K562 (cell line): ENCODE measurements around the gene GABARAP. TPM values are rescaled to one million over a fixed set of nuclear protein-coding genes. Genes with fewer than 3 reads are reported as not detected.
A peak's percentile ranks its signal among the peaks of the same experiment; 100 is the strongest.

Experiments used
- ATAC-seq: fragments of 200-7000 bp; cut with Tn5 transposase; 3 replicates; pipeline ENCODE4 v1.9.1; 2020; ENCODE audit warnings: moderate library complexity
- BruUV-seq: library from RNA; stranded (reverse); fragments of 400-500 nt; replicated peaks from 2 replicates; lab custom pipeline; 2021; lab: Mats Ljungman, UMichigan
- CTCF ChIA-PET: fragments of 300-600 bp; formaldehyde crosslinking; extraction: SDS; loops from one replicate; lab custom pipeline; 2021; ENCODE audit warnings: low intra/inter-chr PET ratio; lab: Yijun Ruan, JAX
- POLR2A ChIA-PET: fragments of 300-600, 350-650 bp; sonication (Branson Sonifier 250); formaldehyde crosslinking; extraction: SDS; loops from one replicate; lab custom pipeline; 2021; ENCODE audit warnings: antibody characterized with exemption, inconsistent platforms; lab: Yijun Ruan, JAX
- DNase-seq, 4 experiments: peaks; one replicate each; pipeline versions ENCODE4 v3.0.0 to v3.0.0-alpha.2; 2011 to 2018; ENCODE audit warnings: low spot score in 3 of 4, mixed read lengths in 3 of 4; ENCODE audit errors: extremely low read depth in 1 of 4
- FAIRE-seq: peaks from 2 replicates; lab custom pipeline; 2011; peaks lifted over from hg19 to GRCh38; lab: Jason Lieb, UNC
- H2AFZ ChIP-seq: 2 replicates; pipeline ENCODE4 v1.6.0; 2011; ENCODE audit warnings: low read depth, low read length, control low read depth, inconsistent platforms
- H3K27ac ChIP-seq: fragments of 200-600 bp; 3 replicates; pipeline ENCODE4 v1.8.0; 2011; ENCODE audit warnings: low read depth, mild to moderate bottlenecking, control low read depth, inconsistent platforms, low read length, moderate library complexity, mixed read lengths; ENCODE audit errors: extremely low read depth
- H3K27me3 ChIP-seq, 2 experiments: fragments of 300-600 bp in 1 of 2; 2 replicates in 1 of 2; 3 replicates in 1 of 2; pipeline versions ENCODE4 v1.6.0 to v1.8.0; 2011; ENCODE audit warnings: inconsistent platforms in 2 of 2, low read length in 2 of 2, mild to moderate bottlenecking in 1 of 2, mixed read lengths in 1 of 2, moderate library complexity in 1 of 2; ENCODE audit not compliant: control insufficient read depth in 2 of 2, insufficient read depth in 2 of 2
- H3K36me3 ChIP-seq: fragments of 300-600 bp; 3 replicates; pipeline ENCODE4 v1.8.0; 2011; ENCODE audit warnings: mild to moderate bottlenecking, low read length, inconsistent platforms; ENCODE audit not compliant: control insufficient read depth, insufficient read depth
- H3K4me1 ChIP-seq, 2 experiments: fragments of 200-600 bp in 1 of 2; replicated peaks in 1 of 2; 2 replicates in 1 of 2; 3 replicates in 1 of 2; pipeline versions ENCODE4 v1.5.1 to v1.8.0; 2011; ENCODE audit warnings: inconsistent platforms in 2 of 2, low read length in 2 of 2, mild to moderate bottlenecking in 1 of 2, mixed read lengths in 1 of 2, moderate library complexity in 1 of 2; ENCODE audit not compliant: control insufficient read depth in 2 of 2, insufficient read depth in 2 of 2
- H3K4me2 ChIP-seq: 2 replicates; pipeline ENCODE4 v1.6.1; 2011; ENCODE audit warnings: low read length, control low read depth, inconsistent platforms, mixed read lengths; ENCODE audit not compliant: insufficient read depth
- H3K4me3 ChIP-seq: fragments of 200-600 bp; sonication (generic), shearing (Covaris generic); 2 replicates; pipeline ENCODE4 v1.5.1; 2016; ENCODE audit warnings: control low read depth, inconsistent platforms
- H3K79me2 ChIP-seq: fragments of 200-600 bp; 3 replicates; pipeline ENCODE4 v1.8.0; 2011; ENCODE audit warnings: low read length, inconsistent platforms; ENCODE audit not compliant: control insufficient read depth, insufficient read depth
- H3K9ac ChIP-seq, 2 experiments: 2 replicates each; pipeline versions ENCODE4 v1.6.0 to v1.6.1; 2011; ENCODE audit warnings: low read depth in 2 of 2, low read length in 2 of 2, control low read depth in 1 of 2, inconsistent platforms in 1 of 2, mild to moderate bottlenecking in 1 of 2, mixed read lengths in 1 of 2; ENCODE audit not compliant: insufficient read depth in 1 of 2
- H3K9me1 ChIP-seq: one replicate; pipeline ENCODE4 v1.6.0; 2011; ENCODE audit warnings: inconsistent platforms, mild to moderate bottlenecking, low read length, moderate library complexity; ENCODE audit not compliant: control insufficient read depth, insufficient read depth
- H3K9me3 ChIP-seq: replicated peaks from 2 replicates; pipeline ENCODE4 v1.5.1; 2011; ENCODE audit warnings: low read depth, low read length, inconsistent platforms; ENCODE audit not compliant: control insufficient read depth, insufficient read depth
- H4K20me1 ChIP-seq: replicated peaks from 2 replicates; pipeline ENCODE4 v1.6.1; 2011; ENCODE audit warnings: low read length, inconsistent platforms, mixed read lengths; ENCODE audit not compliant: control insufficient read depth, insufficient read depth
- ATF1 ChIP-seq, 2 experiments: fragments of 450-650 bp in 1 of 2; IDR thresholded peaks; 2 replicates each; pipeline ENCODE4 v1.6.1; 2016; ENCODE audit warnings: missing compliant biosample characterization in 1 of 2, missing genetic modification characterization in 1 of 2
- CCAR2 ChIP-seq: fragments of 200-400 bp; formaldehyde crosslinking; IDR thresholded peaks from 2 replicates; pipeline ENCODE4 v1.6.1; 2017; ENCODE audit warnings: mild to moderate bottlenecking, low read depth, low read length
- ZNF146 ChIP-seq: IDR thresholded peaks from one replicate; pipeline ENCODE4 v1.6.1; 2018; ENCODE audit warnings: missing compliant biosample characterization; ENCODE audit not compliant: unreplicated experiment
- WGBS: fragments of 100-300 bp; shearing (Covaris generic); methylation state at CpG from one replicate; pipeline ENCODE4 v1.1.6; 2016; ENCODE audit warnings: low coverage, mixed read lengths; ENCODE audit not compliant: insufficient coverage; ENCODE audit errors: missing lambda C conversion rate; 5-methylcytosine and 5-hydroxymethylcytosine counted together
- in situ Hi-C: fragments of 300-500 bp; cut with MboI; formaldehyde crosslinking; loops from 4 replicates; pipeline ENCODE4 v1.15.0; 2018; ENCODE audit warnings: inconsistent platforms, mixed read lengths
- intact Hi-C: fragments of 100-400 bp; cut with micrococcal nuclease; formaldehyde crosslinking; loops from 2 replicates; pipeline ENCODE4 v1.14.2; 2022
- polyA plus RNA-seq, 8 experiments: library from polyadenylated mRNA; depleted of rRNA in 4 of 8; stranded (reverse) in 5 of 8; unstranded in 3 of 8; fragments of >200 nt; fragmentation: Nextera tagmentation in 2 of 8; fragmentation: Illumina TruSeq in 1 of 8; extraction: Ambion mirVana in 2 of 8; extraction: Trizol in 1 of 8; gene quantifications; 2 replicates each; pipeline versions ENCODE4 v1.2.1 to v1.2.3, GENCODE V29; 2011 to 2014; ENCODE audit warnings: inconsistent platforms in 1 of 8, missing spikeins in 1 of 8
- total RNA-seq, 7 experiments: library from RNA; depleted of rRNA in 6 of 7; stranded (reverse); fragments of >200 nt in 6 of 7; fragmentation: Illumina TruSeq in 2 of 7; extraction: Trizol in 2 of 7; gene quantifications; 2 replicates each; pipeline versions ENCODE4 v1.2.1 to v1.2.3, GENCODE V29; 2011 to 2021; ENCODE audit warnings: low replicate concordance in 1 of 7
- TF ChIP-seq, protein P1 (sequence below): fragments of 450-650 bp; formaldehyde crosslinking; conservative IDR thresholded peaks from 2 replicates; pipeline ENCODE4 v1.4.0; 2022; ENCODE audit warnings: mild to moderate bottlenecking, missing genetic modification characterization

GABARAP gene
- total and polyA plus RNA-seq, 9 of the 15 experiments (the other 6 are each of a cell fraction or from before 2014, with no cell fraction given) = 47.5 to 373 (median 152) TPM

- H4K20me1 ChIP-seq = no peaks in the 10 kb centered on the region
- H3K9me1 ChIP-seq = no peaks in the 10 kb centered on the region
- H3K36me3 ChIP-seq = peaks cover 44% of the 10 kb centered on the region
- FAIRE-seq (no peak), ATAC-seq (no peak), DNase-seq (no peak)
- in situ Hi-C loops (no loop called here), intact Hi-C loops (no loop called here)
- no peaks in the 10 kb centered on the region for H3K9me3 ChIP-seq
- POLR2A ChIA-PET = interaction anchor here (1.2 to 2.5 kb wide), 3 partner anchors 9 to 13 kb away, joined by 3 to 8 read pairs (median 7); partner anchors contain the start of gene PHF23
- CTCF ChIA-PET = no interaction called here
- H3K9ac ChIP-seq = peak overlapping the region in 1 of 2 experiments; percentile 45; a peak in 1 of 4 replicates
- H3K27me3 ChIP-seq = no peaks in the 10 kb centered on the region
- peak overlapping the region; percentile 36; the same call in 1 of the 3 replicates for H3K27ac ChIP-seq
- TF ChIP-seq CCAR2 (no peak), ZNF146 (CRISPR knock-in tag) (no peak), ATF1 (CRISPR knock-in tag; IDR thresholded peaks at IDR 0.05) (no peak), ATF1 (tag; IDR thresholded peaks at IDR 0.05) (no peak)
- TF ChIP-seq, protein P1, sequence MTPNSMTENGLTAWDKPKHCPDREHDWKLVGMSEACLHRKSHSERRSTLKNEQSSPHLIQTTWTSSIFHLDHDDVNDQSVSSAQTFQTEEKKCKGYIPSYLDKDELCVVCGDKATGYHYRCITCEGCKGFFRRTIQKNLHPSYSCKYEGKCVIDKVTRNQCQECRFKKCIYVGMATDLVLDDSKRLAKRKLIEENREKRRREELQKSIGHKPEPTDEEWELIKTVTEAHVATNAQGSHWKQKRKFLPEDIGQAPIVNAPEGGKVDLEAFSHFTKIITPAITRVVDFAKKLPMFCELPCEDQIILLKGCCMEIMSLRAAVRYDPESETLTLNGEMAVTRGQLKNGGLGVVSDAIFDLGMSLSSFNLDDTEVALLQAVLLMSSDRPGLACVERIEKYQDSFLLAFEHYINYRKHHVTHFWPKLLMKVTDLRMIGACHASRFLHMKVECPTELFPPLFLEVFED (CRISPR knock-in tag) = no peak
- WGBS = 69% methylated on average over 4 of the region's 4 CpGs
- no TSS peak for BruUV-seq
- H3K4me1 ChIP-seq = peaks cover 13 to 22% of the 10 kb centered on the region in 2 experiments; a peak in 4 of 5 replicates
- peaks cover 56% of the 10 kb centered on the region for H3K79me2 ChIP-seq
- H3K4me2 ChIP-seq = peak overlapping the region; percentile 37
- H2AFZ ChIP-seq = no peak overlapping the region
- peak overlapping the region; percentile 2; the same call in 1 of the 2 replicates for H3K4me3 ChIP-seq
Measured at GRCh38 chr17:7248796-7249195, 6.5 kb upstream of the GABARAP start.
